Heart left ventricle (tissue), 16 donors: ENCODE results near the gene DHX40. TPM values are rescaled to one million over a fixed set of nuclear protein-coding genes. Genes with fewer than 3 reads are reported as not detected.
A peak's percentile ranks its signal among the peaks of the same experiment; 100 is the strongest.

ENCODE experiments used
- ATAC-seq, 4 donors: fragments of 200-7000 bp; cut with Tn5 transposase; one replicate each; pipeline ENCODE4 v1.9.1; 2020 to 2022; ENCODE audit warnings: moderate library complexity in 4 of 4, mild to moderate bottlenecking in 3 of 4, moderate number of reproducible peaks in 1 of 4
- DNase-seq, 5 donors: peaks; one replicate each; pipeline ENCODE4 v3.0.0-alpha.2; 2020
- H3K27ac ChIP-seq, 12 donors: fragments of 200-600 bp; sonication (generic) in 4 of 12; one replicate each; pipeline versions ENCODE4 v1.5.0 to v1.8.0; 2016 to 2022; ENCODE audit warnings: mild to moderate bottlenecking in 2 of 12
- H3K27me3 ChIP-seq, 9 donors: fragments of 200-600 bp; sonication (generic) in 2 of 9; one replicate each; pipeline versions ENCODE4 v1.5.1 to v1.8.0; 2016 to 2022; ENCODE audit warnings: mild to moderate bottlenecking in 3 of 9
- H3K36me3 ChIP-seq, 9 donors: fragments of 200-600 bp; sonication (generic) in 2 of 9; one replicate each; pipeline versions ENCODE4 v1.5.0 to v1.8.0; 2018 to 2022; ENCODE audit warnings: mild to moderate bottlenecking in 2 of 9
- H3K4me1 ChIP-seq, 12 donors: fragments of 200-600 bp; sonication (generic) in 4 of 12; one replicate each; pipeline versions ENCODE4 v1.5.0 to v1.8.0; 2016 to 2022; ENCODE audit warnings: mild to moderate bottlenecking in 3 of 12
- H3K4me3 ChIP-seq, 12 donors: fragments of 200-600 bp; sonication (generic) in 4 of 12; one replicate each; pipeline versions ENCODE4 v1.5.0 to v1.8.0; 2017 to 2022; ENCODE audit warnings: mild to moderate bottlenecking in 9 of 12, moderate library complexity in 4 of 12
- H3K9me3 ChIP-seq, 12 donors: fragments of 200-600 bp; sonication (generic) in 4 of 12; one replicate each; pipeline versions ENCODE4 v1.5.0 to v1.8.0; 2016 to 2022; ENCODE audit warnings: mild to moderate bottlenecking in 1 of 12
- POLR2A ChIP-seq, 2 donors: fragments of 450-650 bp; IDR thresholded peaks; one replicate each; pipeline ENCODE4 v1.6.1; 2017; ENCODE audit warnings: antibody characterized with exemption in 2 of 2, mild to moderate bottlenecking in 2 of 2, moderate library complexity in 2 of 2
- WGBS, 4 donors: extraction: QIAGEN DNeasy Blood & Tissue Kit in 2 of 4; methylation state at CpG; one replicate each; pipeline versions ENCODE4 v1.1.5 to v1.1.7; 2013 to 2018; 5-methylcytosine and 5-hydroxymethylcytosine counted together
- intact Hi-C, 10 donors: fragments of 100-400 bp; cut with DNase I; formaldehyde crosslinking; loops; one replicate each; pipeline versions ENCODE4 v1.11.1 to v1.14.2; 2022
- long read RNA-seq, 3 donors: library from polyadenylated mRNA; unstranded; transcript quantifications; one replicate each; pipeline ENCODE4 v2.0.0, GENCODE V29; 2020 to 2021
- polyA plus RNA-seq, 2 donors: library from polyadenylated mRNA; stranded (reverse); fragments of 200-250 nt; gene quantifications; one replicate each; pipeline ENCODE4 v1.2.3, GENCODE V29; 2013
- total RNA-seq, 9 donors: library from RNA; depleted of rRNA in 2 of 9; stranded (reverse); fragments of >200 nt in 2 of 9; fragmentation: NEBNext Ultra II Directional in 3 of 9; extraction: Animal tissue kit (Norgen Biotek cat#: 25700) in 3 of 9; gene quantifications; one replicate each; pipeline versions ENCODE4 v1.1.0 to v1.2.4, GENCODE V29; 2016 to 2023
- TF ChIP-seq, protein P1 (sequence below), 12 donors: fragments of 200-600 bp; sonication (generic) in 4 of 12; IDR thresholded peaks; one replicate each; pipeline versions ENCODE4 v1.5.0 to v1.8.0; 2018 to 2022; ENCODE audit warnings: antibody characterized with exemption in 12 of 12, mild to moderate bottlenecking in 5 of 12
- donor health status: ischemic (EF 13 %, LVEDD 7.1; RV severe dilation, severe dysfunction).
- donor health status: healthy with polysubstance abuse.
- donor health status: DM: no; HTN: yes; CAD: no.
- donor health status: DM: no; HTN: no; CAD: no.
- donor health status: ischemic (EF 25% LVEDD 6.9; RV normal size, moderate dysfunction).
- donor health status: ischemic (EF 25% LVEDD 5.7; RV mildly dilated, moderate dysfunction).
- donor health status: healthy.
- donor health status: DM: yes; HTN: yes; CAD: no.
- donor health status: ischemic (EF 35%, LVEDD 5.7; RV mildly dilated, moderate dysfunction).
- donor health status: nonischemic (EF 11% LVEDD 7.7; RV severe dilation, severe dysfunction).
- donor health status: DM: yes; HTN: yes; CAD: no.
- donor health status: PGD.
- donor health status: ischemic (EF 29% LVEDD 5.4; RV normal size, mild dysfunction).
- donor health status: nonischemic (EF 23%, LVEDD 6.1; RV moderate dilation, normal function).

Gene DHX40, protein sequence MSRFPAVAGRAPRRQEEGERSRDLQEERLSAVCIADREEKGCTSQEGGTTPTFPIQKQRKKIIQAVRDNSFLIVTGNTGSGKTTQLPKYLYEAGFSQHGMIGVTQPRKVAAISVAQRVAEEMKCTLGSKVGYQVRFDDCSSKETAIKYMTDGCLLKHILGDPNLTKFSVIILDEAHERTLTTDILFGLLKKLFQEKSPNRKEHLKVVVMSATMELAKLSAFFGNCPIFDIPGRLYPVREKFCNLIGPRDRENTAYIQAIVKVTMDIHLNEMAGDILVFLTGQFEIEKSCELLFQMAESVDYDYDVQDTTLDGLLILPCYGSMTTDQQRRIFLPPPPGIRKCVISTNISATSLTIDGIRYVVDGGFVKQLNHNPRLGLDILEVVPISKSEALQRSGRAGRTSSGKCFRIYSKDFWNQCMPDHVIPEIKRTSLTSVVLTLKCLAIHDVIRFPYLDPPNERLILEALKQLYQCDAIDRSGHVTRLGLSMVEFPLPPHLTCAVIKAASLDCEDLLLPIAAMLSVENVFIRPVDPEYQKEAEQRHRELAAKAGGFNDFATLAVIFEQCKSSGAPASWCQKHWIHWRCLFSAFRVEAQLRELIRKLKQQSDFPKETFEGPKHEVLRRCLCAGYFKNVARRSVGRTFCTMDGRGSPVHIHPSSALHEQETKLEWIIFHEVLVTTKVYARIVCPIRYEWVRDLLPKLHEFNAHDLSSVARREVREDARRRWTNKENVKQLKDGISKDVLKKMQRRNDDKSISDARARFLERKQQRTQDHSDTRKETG
- total RNA-seq (10 to 100 TPM; 15.5 to 25.4 (median 21.2) TPM), polyA plus RNA-seq (10 to 100 TPM in 1 of 2 donors, 1 to 10 TPM in 1; 5.5 to 21.9 TPM)
- long read RNA-seq, donor 1, transcript DHX40-201 (18 exons, 3,660 nt), result major isoform, 31 of 43 reads
- long read RNA-seq, donor 1, partial matches to known transcripts, result 4 of 43 reads
- long read RNA-seq, donor 1, other reads (novel, unspliced or antisense), result 8 of 43 reads
- long read RNA-seq, donor 2, transcript DHX40-201 (18 exons, 3,660 nt), result major isoform, 33 of 46 reads
- long read RNA-seq, donor 2, partial matches to known transcripts, result 4 of 46 reads
- long read RNA-seq, donor 2, other reads (novel, unspliced or antisense), result 9 of 46 reads
- long read RNA-seq, donor 3, transcript DHX40-201 (18 exons, 3,660 nt), result major isoform, 29 of 42 reads
- long read RNA-seq, donor 3, partial matches to known transcripts, result 1 of 42 reads
- long read RNA-seq, donor 3, other reads (novel, unspliced or antisense), result 12 of 42 reads

DNA sequence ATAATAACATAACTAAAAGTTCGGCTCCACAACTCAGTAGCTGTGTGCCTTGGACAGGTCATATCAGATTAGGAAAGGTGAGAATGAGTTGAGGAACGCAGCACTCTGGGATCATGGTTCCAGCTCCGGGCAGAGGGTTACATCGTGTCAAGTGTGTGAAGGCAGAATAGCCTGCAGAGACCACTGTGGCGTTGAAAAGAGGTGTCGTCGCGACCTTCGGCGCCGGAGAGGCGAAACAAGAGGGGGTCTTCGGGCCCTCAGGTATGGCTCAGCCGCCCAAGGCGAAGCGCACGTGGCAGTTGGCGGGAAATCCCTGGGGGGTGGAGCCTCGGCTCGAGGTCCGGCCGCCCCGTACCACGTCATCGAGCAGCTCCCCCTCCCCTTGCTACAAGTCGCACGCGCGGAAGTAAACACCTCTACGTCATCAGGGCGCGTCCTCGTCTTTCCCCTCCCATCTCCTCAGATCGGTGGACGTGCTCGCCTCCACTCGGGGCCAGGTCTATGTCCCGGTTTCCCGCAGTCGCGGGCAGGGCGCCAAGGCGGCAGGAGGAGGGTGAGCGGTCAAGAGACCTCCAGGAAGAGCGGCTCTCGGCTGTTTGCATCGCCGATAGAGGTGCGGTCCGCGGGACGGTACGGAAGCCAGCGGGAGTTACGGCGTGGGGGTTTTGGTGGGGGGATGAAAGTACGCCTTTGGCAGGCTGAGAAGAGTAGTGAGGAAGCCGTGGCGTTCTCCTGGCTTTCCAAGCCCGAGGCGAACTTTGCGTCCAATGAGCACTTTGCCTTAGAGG is at the start of gene DHX40:
TSS of gene DHX40 (plus strand) at position 440 of the 788 bp plus-strand sequence. CDS start at position 502, 62 bp downstream.
- ATAC-seq, result peak; percentile 97 to 99 (median 99)
- Histone ChIP-seq H3K9me3 (no peaks in the 10 kb centered on the region), H3K27ac (peak within 1 kb of the TSS; percentile 51 to 87 (median 80)), H3K4me1 (peaks cover 0 to 16% (median 9%) of the 10 kb centered on the region in 12 donors), H3K27me3 (no peaks in the 10 kb centered on the region), H3K4me3 (peak within 1 kb of the TSS; percentile 57 to 98 (median 87)), H3K36me3 (peaks cover 0 to 8% (median under 1%) of the 10 kb centered on the region in 9 donors)
- 8 to 11% (median 8%) methylated on average over 40 to 62 of the region's 62 CpGs for WGBS, 4 donors
- intact Hi-C loops, result loop anchor here in 2 of 10 donors (5.0 to 10.0 kb wide), 2 partner anchors 49 to 253 kb away; partner anchors contain the start of gene CLTC (in 1 of the 2)
- DNase-seq, result peak; percentile 94 to 96 (median 95)
- peak in 1 of 2 donors; percentile 41 for TF ChIP-seq POLR2A (IDR thresholded peaks at IDR 0.05)
- TF ChIP-seq, protein P1, sequence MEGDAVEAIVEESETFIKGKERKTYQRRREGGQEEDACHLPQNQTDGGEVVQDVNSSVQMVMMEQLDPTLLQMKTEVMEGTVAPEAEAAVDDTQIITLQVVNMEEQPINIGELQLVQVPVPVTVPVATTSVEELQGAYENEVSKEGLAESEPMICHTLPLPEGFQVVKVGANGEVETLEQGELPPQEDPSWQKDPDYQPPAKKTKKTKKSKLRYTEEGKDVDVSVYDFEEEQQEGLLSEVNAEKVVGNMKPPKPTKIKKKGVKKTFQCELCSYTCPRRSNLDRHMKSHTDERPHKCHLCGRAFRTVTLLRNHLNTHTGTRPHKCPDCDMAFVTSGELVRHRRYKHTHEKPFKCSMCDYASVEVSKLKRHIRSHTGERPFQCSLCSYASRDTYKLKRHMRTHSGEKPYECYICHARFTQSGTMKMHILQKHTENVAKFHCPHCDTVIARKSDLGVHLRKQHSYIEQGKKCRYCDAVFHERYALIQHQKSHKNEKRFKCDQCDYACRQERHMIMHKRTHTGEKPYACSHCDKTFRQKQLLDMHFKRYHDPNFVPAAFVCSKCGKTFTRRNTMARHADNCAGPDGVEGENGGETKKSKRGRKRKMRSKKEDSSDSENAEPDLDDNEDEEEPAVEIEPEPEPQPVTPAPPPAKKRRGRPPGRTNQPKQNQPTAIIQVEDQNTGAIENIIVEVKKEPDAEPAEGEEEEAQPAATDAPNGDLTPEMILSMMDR (IDR thresholded peaks at IDR 0.05), result peak in 1 of 12 donors; percentile 5

DNA sequence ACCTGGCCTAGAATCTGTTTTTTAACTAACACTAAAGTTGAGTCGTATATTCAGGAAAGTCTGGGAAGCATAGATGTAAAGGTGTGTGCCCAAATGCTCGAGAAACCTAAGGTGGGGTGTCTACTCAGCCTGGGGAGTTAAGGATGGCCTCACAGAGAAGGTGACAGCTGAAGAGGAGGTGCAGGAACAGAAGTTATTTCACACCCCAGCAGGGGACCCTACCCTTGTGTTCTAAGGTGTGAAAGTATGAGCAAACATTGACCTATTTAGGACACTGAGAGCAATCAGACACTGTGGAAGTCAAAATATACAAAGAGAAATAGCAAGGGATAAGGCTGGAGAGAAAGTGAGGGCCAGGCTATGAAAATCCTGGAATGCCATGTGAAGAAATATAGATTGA is 49.0 kb upstream of the DHX40 start:
- intact Hi-C loops, result no loop called here
- no peaks in the 10 kb centered on the region for H3K9me3 ChIP-seq
- no peaks in the 10 kb centered on the region for H3K36me3 ChIP-seq
- ATAC-seq, result no peak
- no peak for TF ChIP-seq POLR2A (IDR thresholded peaks at IDR 0.05)
- TF ChIP-seq, protein P1 (IDR thresholded peaks at IDR 0.05), result no peak
- peaks cover 0 to 53% (median 7%) of the 10 kb centered on the region in 12 donors for H3K4me1 ChIP-seq
- no peak overlapping the region for H3K4me3 ChIP-seq
- no peaks in the 10 kb centered on the region for H3K27me3 ChIP-seq
- no peak overlapping the region for H3K27ac ChIP-seq
- WGBS, 4 donors, result 82 to 98% (median 85%) methylated on average over 2 of the region's 2 CpGs
- no peak for DNase-seq

DNA sequence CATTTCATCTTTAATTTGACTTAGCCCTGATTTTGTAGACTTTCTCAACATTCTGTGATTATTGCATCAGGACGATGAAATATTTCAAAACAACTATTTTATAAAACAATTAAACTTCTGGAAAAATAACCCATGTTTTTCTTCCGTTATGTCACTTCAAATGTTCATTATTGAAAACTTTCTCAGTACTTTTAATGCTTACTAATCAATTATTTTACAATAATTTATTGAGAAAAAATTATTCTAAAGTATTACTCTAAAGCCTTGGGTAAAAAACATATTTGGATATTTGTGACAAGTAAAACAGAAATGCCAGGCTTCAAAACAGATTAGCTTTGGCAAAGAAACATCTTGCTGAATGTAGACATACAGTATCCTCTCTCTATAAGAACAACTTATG is 46.3 kb upstream of the DHX40 start:
- Histone ChIP-seq H3K36me3 (no peaks in the 10 kb centered on the region), H3K27ac (no peak overlapping the region), H3K27me3 (no peaks in the 10 kb centered on the region), H3K4me3 (no peak overlapping the region), H3K9me3 (no peaks in the 10 kb centered on the region), H3K4me1 (peaks cover 0 to 38% (median 5%) of the 10 kb centered on the region in 12 donors)
- DNase-seq (no peak), ATAC-seq (no peak)
- 92 to 96% (median 93%) methylated on average over 2 of the region's 2 CpGs for WGBS, 4 donors
- TF ChIP-seq, protein P1 (IDR thresholded peaks at IDR 0.05), result no peak
- no peak for TF ChIP-seq POLR2A (IDR thresholded peaks at IDR 0.05)
- intact Hi-C loops, result no loop called here
